ENCODE results near the gene GRK3.

DNA sequence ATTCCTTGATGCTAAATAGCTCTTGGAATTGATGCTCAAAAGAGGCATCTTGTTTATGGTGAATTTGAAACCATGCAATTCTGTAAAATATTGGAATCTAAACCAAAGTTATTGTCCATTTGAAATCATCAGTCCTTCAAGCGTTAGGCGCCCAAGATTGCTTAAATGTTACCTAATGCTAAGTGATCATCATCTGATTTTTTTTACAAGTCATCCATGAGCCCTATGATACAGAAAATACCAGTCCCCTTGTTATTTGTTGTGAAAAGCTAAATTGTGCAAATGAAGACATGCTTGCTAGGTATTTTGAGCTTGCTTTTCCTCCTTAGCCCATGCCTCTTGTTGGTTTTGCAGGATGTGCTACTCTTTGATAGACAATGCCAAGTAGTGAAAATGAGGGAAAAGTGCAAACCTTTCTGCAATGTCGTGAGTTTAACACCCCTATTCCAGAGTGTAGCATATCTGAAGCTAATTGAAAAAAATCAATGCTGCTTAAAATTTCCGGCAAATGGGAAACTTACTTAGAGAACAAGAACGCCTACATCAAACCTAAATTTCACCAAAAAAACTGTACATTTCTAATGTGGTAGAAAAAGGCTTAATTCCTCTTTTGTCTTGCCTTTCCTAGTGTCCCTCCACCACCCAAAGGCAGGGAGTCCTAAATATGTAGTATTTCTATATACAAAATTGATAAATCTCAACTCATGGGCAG lies 1.9 kb downstream of the GRK3 start:
- TF ChIP-seq POLR2A (IDR thresholded peaks at IDR 0.05): no peak
- TF ChIP-seq, protein P1, sequence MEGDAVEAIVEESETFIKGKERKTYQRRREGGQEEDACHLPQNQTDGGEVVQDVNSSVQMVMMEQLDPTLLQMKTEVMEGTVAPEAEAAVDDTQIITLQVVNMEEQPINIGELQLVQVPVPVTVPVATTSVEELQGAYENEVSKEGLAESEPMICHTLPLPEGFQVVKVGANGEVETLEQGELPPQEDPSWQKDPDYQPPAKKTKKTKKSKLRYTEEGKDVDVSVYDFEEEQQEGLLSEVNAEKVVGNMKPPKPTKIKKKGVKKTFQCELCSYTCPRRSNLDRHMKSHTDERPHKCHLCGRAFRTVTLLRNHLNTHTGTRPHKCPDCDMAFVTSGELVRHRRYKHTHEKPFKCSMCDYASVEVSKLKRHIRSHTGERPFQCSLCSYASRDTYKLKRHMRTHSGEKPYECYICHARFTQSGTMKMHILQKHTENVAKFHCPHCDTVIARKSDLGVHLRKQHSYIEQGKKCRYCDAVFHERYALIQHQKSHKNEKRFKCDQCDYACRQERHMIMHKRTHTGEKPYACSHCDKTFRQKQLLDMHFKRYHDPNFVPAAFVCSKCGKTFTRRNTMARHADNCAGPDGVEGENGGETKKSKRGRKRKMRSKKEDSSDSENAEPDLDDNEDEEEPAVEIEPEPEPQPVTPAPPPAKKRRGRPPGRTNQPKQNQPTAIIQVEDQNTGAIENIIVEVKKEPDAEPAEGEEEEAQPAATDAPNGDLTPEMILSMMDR (IDR thresholded peaks at IDR 0.05): no peak
